SIG-M5 treated with dmso at 0.1 percent for 504 hours (cell line): ENCODE measurements around the gene AFTPH.

Source experiments
- DNase-seq: peaks from one replicate; lab custom pipeline; 2025; ENCODE audit not compliant: unreplicated experiment; lab: John Stamatoyannopoulos, UW

AFTPH gene, protein sequence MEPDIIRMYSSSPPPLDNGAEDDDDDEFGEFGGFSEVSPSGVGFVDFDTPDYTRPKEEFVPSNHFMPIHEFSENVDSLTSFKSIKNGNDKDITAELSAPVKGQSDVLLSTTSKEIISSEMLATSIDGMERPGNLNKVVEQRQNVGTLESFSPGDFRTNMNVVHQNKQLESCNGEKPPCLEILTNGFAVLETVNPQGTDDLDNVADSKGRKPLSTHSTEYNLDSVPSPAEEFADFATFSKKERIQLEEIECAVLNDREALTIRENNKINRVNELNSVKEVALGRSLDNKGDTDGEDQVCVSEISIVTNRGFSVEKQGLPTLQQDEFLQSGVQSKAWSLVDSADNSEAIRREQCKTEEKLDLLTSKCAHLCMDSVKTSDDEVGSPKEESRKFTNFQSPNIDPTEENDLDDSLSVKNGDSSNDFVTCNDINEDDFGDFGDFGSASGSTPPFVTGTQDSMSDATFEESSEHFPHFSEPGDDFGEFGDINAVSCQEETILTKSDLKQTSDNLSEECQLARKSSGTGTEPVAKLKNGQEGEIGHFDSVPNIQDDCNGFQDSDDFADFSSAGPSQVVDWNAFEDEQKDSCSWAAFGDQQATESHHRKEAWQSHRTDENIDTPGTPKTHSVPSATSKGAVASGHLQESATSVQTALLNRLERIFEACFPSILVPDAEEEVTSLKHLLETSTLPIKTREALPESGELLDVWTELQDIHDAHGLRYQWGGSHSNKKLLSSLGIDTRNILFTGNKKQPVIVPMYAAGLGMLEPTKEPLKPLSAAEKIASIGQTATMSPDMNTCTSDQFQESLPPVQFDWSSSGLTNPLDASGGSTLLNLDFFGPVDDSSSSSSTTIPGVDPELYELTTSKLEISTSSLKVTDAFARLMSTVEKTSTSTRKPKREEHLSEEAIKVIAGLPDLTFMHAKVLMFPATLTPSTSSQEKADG

DNA sequence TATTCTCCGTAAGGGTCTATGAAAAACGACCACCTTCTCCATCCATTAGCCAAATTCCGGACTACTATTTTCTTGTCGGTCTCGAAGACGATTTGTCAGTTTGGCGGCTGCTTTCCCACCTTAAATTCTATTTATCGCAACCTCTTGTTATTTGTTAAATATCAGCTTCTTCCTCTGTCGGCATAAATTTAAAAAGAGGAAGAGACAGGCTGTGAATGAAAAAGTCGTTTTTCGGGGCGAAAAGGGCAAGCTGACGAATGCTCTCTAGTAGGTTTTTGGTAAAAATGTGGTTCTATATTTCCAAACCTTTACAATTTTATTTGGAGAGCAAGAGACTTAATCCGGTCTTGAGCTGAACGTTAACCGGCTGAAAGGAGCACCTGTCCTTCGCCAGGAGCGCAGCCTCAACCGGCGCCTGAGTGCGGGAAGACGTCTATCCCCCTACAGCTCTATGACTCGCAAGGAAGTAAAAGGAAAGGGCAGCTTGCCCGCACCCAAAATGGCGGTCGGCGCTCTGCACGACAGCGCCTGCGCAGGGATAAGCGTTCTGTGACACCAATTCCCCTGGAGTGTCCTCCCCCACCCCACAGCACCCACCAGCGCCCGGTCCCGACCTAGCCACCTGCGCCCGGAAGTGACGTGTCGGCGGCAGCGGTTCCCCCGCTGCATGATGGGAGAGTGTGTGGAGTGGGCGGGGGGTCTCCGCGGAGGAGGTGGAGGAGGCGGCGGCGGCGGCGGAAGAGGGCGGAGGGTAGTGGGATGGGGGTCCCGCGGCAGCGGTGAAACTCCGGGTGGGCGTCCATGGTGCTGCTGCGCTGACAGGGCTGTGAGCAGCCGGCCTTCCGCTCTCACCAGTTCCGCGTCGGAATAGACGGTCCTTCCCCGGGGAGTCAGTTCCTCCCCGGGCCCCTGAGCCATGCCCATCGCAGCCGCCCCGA, at the start of gene AFTPH:
TSS of gene AFTPH (plus strand) at position 663 of the 938 bp plus-strand sequence. CDS start 27,147 bp downstream, outside the sequence.
- peak; percentile 99 for DNase-seq

DNA sequence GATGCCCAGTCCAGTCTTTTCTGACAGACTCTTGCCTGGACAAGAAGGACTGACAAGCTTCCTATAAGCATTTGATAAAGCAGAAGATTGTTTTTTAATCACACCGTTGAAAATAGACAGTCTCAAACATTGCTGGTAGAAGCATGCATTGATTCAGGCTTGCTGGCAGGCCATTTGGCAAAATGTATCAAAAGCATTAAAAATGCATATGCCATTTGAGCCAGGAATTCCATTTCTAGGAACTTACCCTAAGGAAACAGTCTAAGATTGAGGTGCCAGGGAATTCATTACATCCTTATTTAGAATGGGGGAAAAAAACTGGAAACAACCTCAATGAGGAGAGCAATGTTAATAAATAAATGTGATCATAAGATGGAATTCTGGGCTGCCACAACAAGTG, 49.5 kb upstream of the AFTPH start:
- DNase-seq, result no peak

DNA sequence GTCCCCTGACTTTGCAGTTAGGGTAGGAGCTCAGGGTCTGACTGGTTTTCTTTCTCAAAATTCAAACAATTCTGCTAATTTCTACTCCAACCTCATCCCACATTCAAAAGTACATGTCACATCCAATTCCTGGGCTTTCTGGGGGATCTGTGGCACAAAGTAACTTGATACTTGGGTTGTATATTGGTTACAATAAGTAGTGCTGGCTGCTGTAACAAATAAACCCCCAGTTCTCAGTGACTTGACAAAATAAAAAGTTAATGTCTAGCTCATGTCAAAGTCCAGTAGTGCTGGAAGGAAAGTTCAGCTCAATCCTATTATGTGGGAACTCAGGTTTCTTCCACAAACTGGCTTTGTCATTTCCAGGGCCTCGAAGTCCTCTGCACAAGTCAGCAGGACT, 47.1 kb upstream of the AFTPH start:
- no peak for DNase-seq

DNA sequence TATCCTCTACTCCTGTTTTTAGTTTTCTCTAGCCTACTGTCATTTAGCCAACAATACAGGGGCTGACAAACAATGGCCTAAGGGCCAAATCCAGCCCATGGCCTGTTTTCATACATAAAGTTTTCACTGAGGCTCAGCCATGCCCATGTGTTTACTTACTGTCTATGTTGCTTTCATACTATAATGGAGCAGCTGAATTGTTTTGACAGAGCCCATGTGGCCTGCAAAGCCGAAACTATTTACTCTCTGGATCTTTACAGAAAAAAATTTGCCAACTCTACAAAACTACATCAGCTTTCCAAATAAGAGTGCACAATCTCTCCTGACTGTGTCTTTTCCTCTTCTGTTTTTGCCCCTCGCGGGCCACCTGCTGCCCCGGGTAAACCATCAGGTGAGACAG, 46.1 kb upstream of the AFTPH start:
- DNase-seq, result no peak

DNA sequence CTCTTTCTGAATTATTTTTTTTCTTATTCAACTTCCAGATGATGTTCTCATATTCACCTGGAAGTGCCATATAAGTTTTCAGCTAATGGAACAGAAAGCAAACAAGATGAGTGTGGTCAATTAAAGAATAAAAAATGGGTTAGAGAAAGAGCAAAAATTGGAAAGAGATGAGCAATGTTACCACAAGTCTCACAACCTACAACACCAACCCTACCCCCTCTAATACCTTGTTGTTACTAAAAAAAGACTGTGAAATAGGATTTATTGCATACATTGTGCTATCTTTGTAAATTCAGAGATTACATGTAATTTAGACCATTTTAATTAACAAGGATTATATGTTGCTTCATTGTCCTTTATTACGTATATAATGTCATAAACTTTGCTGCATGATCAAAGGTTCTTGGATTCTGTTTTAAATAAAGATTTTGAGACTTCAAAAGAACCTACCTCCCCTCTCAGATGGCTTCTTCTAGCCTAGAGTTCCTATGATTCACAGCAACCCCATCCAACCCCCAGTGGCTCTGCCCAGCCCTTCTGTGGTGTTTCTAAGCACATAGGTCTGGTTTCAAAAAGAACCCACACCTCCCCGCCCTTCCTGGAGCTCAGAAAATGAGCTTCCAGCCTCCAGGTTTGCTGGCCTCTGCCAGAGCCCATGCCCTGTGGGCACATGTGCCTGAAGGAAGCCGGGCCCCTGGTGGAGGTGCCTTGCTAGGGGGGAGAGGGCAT, 45.5 kb upstream of the AFTPH start:
- DNase-seq, result no peak

DNA sequence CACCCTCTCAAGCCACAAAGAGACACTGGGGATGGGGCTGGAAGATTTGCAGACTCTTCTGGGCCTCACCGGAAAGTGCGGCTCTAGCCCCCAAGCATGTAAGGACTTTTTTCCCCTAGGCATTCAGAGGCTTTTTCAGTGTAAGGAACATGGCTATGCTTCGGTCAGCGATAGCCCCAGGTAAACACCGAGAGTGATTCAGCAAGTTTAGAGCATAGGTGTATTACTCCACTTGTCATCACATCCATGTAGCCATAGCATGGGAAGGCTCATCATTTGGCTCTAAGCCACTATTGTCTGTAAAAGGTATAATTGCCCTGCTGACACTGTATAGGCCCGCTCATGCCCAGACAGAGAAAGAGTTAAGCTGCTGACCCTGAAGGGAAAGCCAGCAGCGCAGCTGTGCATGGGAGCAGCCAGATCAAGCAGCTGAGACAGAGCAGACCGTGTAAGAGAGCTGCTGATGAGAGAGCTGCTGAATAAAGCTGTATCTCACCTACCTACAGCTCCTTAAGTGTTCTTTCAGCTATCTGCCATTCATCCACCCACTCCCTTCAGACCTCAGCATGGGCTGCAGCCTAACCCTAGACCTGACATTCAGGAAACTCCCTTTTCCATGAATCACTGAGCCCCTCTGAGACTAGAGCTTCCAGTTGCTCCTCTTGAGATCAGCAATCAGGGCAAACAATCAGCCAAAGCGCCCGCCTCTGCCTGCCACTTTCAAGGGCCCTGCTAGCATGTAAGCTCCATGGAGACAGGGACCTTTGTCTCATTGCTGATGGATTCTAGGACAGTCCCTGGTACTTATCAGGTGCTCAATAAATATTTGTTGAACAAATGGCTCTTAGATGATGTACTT, 44.6 kb upstream of the AFTPH start:
- no peak for DNase-seq

DNA sequence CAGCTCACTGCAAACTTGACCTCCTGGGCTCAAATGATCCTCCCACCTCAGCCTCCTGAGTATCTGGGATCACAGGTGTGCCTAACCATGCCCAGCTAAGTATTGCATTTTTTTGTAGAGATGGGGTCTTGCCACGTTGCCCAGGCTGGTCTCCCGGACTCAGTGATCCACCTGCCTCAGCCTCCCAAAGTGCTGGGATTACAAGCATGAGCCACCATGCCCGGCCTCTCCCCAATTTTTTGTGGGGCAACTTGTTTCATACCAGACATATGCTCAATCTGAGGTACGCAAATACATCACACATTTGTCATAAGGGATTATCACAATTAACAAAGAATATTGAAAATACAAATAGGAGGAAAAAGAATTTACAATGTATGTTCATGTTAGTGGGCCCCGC, 42.5 kb upstream of the AFTPH start:
- DNase-seq, result no peak

DNA sequence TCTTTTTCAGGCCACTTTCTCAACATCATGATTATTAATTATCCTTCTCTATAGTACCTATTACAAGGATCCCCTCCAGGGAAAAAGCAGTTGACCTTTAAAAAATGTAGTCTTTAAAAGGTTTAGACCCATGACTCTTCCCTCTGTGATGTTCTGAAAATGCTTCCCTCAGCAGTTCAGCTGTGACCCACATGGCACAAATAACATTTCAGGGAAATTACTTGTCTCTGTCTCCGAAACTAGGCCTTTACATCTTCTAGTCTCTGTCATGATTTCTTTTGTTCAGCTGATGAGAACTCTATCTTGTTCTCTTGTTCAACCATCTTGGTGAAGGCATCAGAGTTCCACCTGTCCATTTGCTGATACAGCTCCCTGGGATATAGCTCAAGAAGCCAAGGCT, 41.9 kb upstream of the AFTPH start:
- DNase-seq, result no peak

DNA sequence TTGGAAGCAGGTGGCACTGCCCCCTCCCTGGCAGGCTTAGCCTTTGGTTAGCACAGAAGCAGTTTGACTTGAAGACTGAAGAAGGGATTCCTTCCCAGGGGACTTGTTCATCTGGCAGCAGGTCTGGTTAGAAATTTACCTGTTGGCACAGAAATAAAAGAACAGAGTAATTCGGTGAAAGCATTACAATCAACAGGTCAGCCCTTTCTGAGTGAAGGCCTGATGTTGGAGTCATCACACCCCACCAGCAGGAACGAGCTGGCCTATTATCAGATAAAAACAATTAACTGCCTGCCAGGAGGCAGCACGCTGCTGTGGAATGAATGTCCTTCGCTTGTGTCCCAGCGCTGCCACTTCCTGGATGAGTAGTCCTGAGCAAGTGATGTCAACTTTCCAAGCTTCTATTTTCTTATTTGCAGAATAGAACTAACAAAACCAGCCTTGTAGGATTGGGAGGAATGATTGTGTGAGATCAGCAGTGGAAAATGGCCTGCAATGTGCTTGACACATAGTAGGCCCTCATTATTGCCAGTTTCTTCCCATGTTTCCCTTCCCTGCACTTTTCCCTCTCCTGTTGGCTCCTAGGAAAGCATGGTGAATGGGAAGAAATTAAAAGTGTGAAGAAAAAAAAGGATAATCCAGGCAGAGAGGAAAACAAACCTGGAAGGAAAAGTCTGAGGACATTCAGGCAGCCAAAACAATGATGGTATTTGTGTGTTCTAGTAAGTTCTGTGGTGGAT, 41.2 kb upstream of the AFTPH start:
- peak; percentile 13 for DNase-seq

DNA sequence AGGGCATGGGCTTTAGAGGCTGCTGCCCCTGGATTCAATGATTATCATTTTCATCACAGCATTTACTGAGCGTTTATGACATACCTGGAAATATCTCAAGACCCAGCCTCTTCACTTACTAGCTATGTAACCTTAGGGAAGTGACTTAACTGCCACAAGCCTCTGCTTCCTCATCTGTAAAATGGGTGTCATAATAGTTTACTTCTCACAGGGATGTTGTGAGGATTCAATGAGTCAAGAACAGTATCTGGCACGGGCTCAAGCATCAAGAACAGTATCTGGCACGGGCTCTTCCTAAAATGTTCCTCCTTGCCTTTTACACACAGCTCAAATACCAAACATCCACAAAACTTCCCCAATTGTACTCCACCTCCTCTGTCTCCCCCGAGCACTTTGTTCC, 38.8 kb upstream of the AFTPH start:
- peak; percentile 8 for DNase-seq

DNA sequence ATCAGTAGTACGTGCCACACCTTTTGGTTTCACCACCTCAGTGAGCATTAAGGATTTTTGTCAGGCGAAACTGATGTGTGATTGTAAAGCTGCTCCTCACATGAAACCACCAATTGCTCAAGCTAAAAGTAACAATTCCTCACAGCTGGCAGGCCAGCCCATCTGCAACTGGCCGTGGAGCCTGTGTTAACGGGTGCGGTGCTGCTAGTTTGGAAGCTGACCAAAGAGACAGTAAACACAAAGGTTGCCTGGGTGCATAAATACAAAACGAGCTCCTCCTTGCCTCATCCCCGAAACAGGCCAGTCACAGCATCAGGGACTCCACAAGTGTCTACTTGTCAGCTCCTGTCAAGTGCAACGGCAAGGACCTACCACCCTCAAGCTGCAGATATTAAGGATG, 38.2 kb upstream of the AFTPH start:
- no peak for DNase-seq

DNA sequence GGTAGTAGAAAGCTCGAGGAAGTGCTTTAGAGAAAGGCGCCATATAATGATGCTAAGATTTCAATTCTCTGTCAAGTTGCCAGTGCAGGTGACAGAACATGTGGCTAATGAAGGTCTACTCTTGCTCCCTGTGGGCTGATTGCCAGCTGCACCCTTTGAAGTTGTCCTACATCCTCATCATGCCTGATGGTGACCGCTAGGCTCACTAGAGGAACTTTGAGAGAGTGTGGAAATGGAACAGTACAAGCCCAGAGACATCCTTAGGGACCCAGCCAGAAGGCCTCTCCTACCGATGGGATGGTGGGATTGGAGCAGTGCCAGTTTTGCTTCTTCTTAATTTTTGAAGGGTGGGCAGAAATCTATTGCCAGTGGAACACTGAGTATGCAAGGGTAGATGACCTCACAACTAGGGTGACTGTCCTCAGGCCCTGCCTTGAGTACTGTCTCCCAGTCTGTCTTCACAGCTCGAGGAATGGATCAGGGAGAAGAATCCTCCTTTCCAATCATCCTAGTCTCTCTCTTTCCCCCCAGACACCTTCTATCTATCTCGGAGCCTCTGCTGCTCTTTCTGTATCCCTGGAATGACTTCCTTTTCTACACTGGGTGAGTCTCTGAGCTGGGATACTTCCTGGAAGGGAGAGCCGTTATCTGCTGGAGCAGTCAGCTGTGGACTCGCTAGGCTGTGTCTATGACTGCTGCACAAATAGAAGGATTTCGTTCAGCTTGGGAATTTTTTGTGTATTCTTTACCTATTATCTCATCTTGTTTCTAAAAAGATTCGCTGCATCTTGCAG, 36.7 kb upstream of the AFTPH start:
- no peak for DNase-seq

DNA sequence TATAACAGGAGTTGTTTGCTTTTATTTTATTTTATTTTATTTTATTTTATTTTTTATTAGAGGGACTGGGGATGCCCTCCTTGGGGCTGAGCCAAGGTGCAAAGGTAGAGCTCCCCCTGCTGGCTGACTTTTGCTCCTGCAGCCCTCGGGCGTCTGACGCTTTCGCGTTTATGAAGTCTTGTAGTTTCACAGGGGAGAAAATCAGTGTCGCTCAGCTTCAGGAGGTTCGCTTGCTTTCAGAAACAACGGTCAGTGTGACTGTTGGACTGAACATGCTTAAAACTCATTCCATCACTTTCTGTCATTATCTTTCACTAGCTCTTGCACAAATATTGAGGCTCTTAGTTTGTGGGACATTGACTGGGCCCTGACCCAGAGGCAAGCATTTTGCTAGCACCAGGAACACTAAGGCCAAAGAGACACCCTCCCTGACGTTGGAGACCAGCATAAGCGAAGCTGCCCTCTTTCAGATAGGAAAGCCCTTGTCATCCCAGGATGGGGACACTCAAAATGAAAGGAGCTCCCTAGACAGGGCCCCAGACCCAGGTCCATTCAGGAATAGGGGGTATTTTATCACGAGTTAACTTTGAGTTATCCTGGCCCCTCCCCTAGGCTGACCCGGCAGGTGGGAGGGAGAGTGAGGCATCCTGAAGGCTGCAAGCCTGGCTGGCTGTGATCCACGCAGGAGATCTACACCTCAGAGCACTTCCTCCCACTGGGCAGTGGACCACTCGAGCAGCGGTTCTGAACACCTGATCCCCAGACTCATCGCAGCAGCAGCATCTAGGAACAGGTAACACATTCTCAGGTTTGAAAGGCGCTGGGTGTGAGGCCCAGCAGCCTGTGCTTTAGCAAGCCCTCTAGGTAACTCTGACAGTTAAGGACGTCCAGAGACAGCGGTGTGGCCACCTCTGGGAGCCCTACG, 35.8 kb upstream of the AFTPH start:
- DNase-seq, result peak; percentile 54

DNA sequence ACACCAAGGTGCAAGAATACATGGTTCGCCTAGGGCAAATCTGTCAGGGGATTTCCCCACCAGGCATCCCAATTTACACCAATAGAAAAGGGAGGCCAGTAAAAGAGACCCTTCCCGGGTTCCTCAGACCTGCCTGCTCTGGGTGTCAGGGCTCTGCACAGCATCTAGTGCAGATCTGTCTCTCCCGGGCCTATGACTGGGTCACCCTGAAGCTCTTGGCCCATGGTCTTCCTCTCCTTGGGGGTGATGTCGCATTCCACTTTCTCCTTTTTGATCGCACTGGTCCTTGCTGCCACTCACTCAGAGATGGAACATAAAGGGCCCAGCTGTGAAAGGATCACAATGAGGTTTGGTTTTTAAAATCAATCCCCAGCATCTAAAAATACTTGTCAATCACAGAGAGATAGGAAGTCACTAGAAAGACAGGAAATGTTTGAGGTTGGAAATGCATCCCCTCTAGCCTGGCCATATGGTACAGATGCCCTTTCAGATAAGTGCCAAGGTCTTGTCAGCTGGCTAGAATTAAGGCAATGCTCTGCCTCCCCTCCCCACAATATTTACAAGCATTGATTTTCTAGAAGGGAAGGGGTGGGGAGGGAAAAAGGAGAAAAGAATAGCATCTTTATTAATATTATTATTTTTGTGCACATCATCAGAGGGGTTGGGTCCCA, 34.9 kb upstream of the AFTPH start:
- DNase-seq, result no peak

DNA sequence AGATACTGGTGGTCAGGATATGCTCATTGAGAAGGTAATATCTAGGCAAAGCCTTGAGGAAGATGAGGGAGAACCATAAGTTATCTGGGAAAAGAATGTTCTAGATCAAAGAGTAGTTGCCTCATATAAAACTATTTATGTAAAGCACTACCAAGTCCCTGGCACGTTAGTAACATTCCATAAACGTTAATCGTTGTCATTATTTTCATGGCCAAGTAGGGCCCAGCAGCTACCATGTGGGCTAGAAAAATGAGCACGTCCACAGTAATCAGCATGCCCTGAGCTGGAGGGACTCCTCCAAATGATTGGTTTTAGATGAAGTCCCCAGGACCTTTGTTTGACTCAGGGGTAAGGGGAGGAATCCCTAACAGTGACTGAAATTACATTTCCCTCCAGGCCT, 32.7 kb upstream of the AFTPH start:
- DNase-seq, result no peak

DNA sequence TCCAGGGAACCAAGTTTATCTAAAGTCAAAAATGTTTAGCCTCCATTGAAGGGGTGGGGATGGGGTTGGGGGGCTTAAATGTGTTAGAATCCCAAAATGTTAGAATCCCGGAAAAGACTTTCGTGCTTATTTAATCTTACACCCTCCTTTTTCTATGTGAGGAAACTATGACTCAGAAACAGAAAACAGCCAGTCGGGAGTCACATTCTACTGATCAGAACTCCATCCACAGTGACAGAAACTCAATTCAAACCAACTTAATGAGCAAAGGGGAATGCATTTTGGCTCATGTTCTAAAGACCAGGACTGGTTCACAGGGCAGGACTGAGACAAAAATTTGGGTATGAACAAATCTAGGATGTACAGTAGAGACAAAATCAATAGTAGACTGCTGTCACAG, 31.9 kb upstream of the AFTPH start:
- DNase-seq, result no peak
